NCI-H1436 treated with DMSO at 0.1 percent for 48 hours (cell line): ENCODE data around the gene TSFM.

ENCODE experiments used
- DNase-seq: peaks from one replicate; lab custom pipeline; 2025; lab: John Stamatoyannopoulos, UW

TSFM gene

GRCh38 chr12:57782608-57783465, at the start of gene TSFM:
Gene TSFM (plus strand): TSS chr12:57782787. CDS start chr12:57782802, 15 bp downstream.
- DNase-seq = peak; percentile 39

DNA sequence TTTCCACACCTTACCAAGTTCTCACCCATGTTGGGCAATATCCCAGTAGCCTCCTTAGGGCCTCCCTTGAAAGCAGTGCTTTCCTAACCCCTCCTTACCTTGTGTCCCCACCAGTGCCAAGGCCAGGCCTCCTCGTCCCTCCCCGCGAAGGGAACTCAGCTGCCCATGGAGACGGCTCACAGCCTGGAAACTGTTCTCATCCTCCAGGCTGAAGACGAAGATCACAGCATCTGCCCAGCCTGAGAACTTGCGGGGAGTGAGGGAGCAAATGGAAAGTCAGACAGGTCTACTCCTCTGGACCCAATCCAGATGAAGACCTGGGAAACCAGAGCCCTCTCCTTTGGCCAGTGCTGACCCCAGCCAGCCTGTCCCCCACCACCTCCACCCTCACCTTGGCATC, 48.7 kb upstream of the TSFM start:
- DNase-seq = no peak

DNA sequence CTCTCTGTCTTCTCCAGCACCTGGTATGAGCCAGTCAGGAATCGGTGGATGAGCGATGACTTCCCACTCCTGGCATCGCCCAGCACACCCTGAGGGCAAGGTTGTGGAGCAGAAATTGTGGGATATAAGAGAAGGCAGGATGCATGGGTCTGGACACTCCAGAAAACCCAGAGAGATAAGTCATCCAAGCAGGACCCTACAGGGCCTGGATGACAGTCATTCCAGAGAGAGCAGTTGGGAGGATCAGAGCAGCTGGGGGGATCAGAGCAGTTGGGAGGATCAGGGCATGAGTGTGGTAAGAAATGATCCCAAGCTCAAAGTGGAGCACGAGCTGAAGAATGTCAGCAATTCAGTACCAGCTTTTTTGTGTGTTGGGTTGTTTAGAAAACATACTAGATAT, 48.0 kb upstream of the TSFM start:
- DNase-seq = no peak

- no peak for DNase-seq
Observed at GRCh38 chr12:57735198-57735855, 47.3 kb upstream of the TSFM start.

- DNase-seq = no peak
Observed at GRCh38 chr12:57735952-57736740, 46.4 kb upstream of the TSFM start.

DNA sequence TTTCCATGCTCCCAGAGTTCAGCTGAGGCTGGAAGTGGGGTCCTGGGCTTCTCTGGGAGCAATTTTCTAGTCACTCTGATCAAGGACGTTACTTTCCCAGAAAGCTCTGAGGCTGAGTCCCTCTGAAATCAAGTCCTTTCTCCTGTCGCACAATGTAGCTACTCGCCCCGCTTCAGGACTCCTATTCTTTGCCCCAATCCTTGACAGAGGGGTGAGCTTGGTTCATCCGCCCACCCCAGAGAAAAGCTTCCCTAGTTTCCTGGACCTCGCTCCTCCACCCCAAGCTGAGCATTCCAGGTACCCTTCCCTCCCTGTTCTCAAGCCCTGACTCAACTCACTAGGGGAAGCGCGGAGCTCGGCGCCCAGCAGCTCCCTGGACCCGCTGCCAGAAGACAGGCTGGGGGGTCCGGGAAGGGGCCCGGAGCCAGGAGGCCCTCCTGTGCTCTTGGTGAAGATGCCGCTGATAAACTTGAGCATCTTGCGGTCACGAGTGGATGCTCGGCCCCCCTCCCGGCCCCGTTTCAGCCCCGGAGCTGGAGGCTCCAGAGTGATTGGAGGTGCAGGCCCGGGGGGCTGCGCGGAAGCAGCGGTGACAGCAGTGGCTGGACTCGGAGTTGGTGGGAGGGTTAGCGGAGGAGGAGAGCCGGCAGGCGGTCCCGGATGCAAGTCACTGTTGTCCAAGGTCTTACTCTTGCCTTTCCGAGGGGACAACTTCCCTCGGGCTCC, 45.7 kb upstream of the TSFM start:
- no peak for DNase-seq

DNA sequence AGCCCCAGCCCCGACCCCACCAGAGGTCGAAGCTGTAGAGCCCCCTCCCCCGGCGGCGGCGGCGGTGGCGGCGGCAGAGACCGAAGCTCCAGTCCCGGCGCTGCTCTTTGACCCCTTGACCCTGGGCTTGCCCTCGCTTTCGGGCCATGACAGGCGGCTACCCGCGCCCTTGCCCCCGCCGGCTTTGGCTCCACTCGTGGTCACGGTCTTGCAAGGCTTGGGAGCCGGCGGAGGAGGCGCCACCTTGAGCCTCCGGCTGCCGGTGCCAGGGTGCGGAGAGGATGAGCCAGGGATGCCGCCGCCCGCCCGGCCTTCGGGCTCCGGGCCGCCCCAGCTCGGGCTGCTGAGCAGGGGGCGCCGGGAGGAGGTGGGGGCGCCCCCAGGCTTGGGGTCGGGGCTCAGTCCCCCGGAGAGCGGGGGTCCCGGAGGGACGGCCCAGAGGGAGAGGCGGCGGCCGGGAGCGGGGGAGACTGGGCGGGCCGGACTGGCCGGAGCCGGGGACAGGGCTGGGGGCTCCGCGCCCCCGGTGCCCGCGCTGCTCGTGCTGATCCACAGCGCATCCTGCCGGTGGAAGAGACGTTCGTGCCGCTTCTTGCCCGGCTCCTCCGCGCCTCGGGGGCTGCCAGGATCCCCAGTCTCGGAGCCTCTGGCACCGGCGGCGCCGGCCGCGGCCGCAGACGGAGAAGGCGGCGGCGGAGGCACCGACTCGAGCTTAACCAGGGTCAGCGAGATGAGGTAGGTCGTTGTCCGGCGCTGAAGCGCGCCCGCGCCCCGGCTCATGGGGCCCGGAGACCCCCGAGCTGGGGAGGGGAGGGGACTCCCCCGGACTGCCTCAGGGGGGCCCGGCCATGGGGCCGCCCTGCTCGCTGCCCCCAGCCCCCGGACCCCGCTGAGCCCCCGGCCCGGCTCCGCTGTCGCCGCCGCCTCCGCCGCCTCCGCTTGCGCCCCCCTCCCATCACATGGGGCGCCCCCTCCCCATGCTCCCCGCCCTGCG, 44.8 kb upstream of the TSFM start:
- no peak for DNase-seq

DNA sequence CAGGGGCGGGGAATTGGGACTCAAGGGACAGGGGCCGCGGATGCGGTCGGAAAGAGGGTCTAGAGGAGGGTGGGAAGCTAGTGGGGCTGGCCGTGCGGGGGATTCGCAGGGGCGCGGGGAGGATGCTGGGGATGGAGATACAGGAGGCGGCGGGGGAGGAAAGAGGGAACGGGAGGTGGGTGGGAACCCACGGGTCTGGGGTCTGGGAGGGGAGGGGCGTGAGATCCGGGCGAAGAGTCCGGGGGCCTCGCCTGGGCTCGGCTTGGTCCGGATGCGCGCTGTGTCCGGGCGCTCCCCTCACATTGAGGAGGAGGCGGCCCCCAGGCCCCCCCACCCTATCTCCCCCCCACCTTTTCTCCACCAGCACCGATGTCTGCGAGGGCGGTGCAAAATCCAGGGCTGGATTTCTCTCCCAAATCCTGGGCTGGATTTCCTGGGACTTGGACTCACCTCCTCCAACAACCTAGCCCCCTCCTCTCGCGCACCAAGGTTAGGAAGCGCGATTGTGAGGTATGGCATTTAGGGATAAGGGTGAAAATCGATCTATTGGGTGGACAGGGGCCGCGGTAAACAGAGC, 43.8 kb upstream of the TSFM start, which contains the start of gene AGAP2:
AGAP2 (minus strand) TSS at position 82 of the 577 bp plus-strand sequence. CDS start 496 bp downstream, outside the sequence.
- no peak for DNase-seq

GRCh38 chr12:57739387-57739786, 43.2 kb upstream of the TSFM start:
- DNase-seq = no peak

- no peak for DNase-seq
Observed at GRCh38 chr12:57739914-57740538, 42.6 kb upstream of the TSFM start.

DNA sequence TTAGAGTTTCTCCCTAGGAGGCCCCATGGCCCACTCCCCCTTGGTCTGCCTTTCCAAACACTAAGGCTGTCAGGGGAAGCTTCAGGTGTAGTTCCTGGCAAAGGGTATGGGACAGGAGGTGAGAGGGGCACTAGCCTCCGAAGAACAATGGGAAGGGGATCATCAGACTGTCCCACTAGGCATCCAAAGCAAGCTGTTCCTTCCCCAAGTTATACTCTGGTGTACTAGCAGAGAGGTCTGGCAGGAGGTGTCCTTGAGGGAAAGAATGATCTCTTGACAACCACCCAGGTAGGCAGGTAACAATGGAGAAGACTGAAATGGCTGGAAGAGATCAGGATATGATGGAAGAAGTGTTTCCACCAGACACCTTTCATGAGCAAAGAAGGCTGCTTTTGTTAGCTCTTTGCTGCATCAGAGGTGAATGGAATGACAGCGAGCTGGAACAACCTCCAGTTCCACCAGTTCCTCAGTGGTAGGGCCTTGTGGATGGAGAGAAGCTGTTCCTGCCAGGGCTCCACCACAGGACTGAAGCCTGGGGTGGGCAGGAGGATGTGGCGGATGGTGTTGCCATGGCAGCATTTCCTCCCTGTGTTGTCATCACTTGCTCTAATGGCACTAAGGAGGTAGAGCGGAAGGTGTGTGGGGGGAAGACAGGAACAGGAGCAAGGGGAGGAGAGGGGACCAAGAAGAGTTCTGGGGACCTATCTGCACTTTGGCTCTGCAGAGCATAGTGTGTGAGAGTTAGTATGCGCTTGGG, 41.8 kb upstream of the TSFM start:
- no peak for DNase-seq

DNA sequence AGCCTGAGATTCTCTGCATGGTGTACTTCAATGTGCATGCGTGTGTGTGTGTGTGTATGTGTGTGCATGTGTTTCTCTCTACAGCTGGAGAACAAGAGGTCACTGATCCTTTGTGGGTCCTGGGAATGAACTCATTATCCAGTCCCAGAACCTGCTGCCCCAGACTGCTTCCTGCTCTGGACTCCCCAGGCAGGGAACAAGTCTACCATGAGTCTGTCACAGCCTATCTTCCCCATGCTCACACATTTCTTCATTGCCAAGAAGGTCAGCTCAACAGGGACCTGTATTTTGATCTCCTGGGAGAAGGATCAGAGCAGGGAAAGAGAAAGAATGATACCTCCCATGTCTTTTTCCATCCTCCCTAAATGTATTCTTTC, 41.2 kb upstream of the TSFM start:
- DNase-seq = no peak

DNA sequence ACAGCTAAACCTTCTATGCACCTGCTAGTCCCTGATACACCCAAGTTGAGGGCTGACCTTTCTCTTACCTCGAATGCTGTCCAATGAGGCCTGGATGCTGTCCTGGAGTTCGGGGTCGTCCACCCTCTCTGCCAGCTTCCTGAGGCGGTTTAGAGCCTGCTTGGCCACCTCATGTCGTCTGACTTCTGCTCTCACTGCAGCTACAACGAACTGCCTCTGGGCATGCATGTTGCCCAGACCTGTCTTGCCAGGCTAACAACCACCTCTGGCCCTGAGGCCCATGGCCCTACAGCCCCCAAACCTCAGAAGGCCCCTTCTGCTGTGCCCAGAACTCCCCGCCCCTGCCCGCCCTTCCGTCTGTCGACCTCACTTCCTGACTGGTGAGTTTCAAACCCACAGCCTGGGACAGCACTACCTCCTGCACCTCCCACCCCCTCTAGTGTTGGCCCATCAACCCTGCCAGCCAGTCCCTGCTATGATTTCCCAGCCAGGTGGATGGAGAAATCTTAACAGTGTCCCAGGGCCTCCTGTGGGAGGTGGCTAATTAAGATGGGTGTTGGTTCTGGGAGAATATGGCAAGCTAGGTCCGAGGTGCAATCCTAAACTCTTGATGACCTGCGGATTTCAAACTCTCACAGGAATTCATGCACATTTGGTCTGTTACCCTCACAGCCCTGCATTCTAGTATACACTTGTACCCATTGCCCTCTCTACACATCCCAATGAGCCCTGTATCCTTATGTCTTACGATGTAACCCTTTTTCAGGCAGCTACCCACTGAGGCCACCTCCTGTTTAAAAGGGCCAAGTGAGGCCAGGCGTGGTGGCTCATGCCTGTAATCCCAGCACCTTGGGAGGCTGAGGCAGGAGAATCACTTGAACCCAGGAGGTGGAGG, 40.5 kb upstream of the TSFM start:
- no peak for DNase-seq

- no peak for DNase-seq
Observed at GRCh38 chr12:57743769-57744168, 38.8 kb upstream of the TSFM start.

DNA sequence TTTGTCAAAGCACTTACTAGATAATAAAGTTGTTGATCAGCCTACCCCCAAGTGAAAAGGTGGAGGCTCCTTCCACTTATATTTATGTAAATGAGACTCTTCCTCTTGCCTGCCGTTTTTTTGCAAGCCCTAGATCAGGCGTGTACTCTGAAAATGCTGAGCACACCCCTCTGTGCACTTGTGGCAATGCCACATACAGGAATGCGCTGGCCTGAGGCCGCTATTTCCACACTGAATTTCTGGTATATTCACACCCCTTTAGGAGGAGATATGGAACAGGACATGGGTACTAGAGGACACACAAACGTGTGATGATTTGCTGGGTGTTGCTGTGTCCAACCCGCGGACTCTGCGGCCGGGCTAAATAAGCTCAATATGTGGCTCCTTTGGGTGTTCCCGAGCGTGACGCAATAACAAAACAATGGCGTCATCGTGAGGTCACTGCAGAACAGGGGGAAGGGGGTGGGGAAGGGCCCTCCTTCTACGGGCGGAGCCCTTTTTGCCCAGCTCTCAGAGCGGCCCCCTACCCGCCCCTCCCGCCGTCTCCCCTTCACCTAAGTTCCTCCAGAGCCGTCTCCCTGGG, 38.3 kb upstream of the TSFM start:
- no peak for DNase-seq

DNA sequence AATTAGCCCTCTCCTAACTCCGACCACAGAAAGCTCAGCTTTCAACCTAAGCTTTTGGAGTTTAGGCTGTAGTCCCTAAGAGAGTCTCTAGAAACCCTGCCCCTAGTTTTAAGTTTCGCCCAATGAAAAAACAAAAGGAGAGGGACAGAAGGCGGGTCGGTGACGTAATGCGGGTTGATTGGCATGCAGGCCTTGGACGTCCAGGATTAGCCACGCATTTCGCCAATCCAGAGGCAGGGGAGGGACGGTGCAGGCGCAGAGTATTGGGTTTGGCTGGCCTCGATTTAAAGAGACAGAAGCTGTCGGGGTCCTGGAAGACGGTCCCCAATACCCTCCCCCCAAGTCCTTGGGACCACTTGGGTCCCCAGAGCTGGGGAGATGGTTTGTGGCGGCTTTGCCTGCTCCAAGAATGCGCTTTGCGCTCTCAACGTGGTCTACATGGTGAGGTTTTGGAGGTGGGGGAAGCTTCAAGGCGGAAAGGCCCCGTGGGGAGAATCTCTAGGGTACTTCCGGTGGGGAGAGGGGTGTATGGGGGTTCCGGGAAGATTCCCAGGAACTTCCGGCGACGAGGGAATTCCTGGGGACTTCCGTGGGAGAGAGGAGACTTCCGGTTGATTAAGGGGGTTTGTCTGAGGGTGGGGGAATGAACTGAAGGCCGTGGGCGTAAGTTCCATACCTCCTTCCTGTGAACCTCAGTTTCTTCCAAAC, 37.7 kb upstream of the TSFM start, which contains the start of gene TSPAN31:
TSPAN31 (plus strand) TSS at position 263 of the 708 bp plus-strand sequence; CDS start at position 379, 116 bp downstream.
- DNase-seq = peak; percentile 93

DNA sequence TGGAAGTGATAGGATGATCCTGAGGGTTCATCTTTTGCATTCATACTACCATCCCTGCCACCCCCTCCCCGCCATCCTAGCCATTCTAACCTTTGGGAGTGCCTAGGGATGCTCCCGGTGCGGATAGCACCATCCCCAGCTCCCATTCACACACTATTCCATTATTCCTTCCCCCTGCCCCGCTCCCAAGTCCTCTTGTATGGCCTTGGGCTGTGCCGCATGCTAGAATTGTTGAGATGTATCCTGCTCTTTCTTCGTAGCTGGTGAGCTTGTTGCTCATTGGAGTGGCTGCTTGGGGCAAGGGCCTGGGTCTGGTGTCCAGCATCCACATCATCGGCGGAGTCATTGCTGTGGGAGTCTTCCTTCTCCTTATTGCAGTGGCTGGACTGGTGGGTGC, 37.1 kb upstream of the TSFM start:
- DNase-seq = no peak
